Peyer's patch (tissue), 4 donors: ENCODE results near the gene LENG1.

Experiments
- POLR2A ChIP-seq, 2 donors: fragments of 450-650 bp; IDR thresholded peaks; one replicate each; pipeline ENCODE4 v1.5.1; 2017; ENCODE audit warnings: antibody characterized with exemption in 2 of 2, mild to moderate bottlenecking in 2 of 2, moderate library complexity in 2 of 2
- TF ChIP-seq, protein P1 (sequence below), 6 experiments: fragments of 450-650 bp in 4 of 6; fragments of 200-600 bp in 2 of 6; sonication (generic) in 1 of 6; IDR thresholded peaks; one replicate each; pipeline ENCODE4 v1.5.1; 2017 to 2019; ENCODE audit warnings: antibody characterized with exemption in 6 of 6, mild to moderate bottlenecking in 3 of 6, moderate library complexity in 1 of 6

DNA sequence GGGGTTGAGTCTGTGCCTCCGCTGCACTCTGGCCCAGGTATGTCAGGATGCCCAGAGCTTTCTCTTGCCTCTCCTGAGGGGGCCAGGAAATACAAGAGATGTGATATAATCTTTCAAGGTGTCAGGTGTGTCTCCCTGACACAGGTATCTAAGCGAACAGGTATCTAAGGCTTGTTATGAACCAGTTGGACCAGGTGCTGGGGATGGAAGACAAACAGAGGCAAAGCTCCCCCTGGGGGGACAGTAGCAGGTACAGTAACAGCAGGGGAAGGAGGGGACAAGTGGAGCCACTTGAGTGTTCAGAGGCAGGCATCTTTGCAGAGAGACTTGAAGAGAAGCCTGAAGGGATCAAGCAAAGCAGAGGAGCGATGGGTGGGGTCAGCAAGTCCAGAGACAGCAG, 2.6 kb downstream of the LENG1 start:
- TF ChIP-seq, protein P1, sequence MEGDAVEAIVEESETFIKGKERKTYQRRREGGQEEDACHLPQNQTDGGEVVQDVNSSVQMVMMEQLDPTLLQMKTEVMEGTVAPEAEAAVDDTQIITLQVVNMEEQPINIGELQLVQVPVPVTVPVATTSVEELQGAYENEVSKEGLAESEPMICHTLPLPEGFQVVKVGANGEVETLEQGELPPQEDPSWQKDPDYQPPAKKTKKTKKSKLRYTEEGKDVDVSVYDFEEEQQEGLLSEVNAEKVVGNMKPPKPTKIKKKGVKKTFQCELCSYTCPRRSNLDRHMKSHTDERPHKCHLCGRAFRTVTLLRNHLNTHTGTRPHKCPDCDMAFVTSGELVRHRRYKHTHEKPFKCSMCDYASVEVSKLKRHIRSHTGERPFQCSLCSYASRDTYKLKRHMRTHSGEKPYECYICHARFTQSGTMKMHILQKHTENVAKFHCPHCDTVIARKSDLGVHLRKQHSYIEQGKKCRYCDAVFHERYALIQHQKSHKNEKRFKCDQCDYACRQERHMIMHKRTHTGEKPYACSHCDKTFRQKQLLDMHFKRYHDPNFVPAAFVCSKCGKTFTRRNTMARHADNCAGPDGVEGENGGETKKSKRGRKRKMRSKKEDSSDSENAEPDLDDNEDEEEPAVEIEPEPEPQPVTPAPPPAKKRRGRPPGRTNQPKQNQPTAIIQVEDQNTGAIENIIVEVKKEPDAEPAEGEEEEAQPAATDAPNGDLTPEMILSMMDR (IDR thresholded peaks at IDR 0.05): no peak
- TF ChIP-seq POLR2A (IDR thresholded peaks at IDR 0.05): no peak
